A673 (cell line): Measurements from ENCODE around the gene NDUFS7. TPM values are rescaled to one million over a fixed set of nuclear protein-coding genes. Genes with fewer than 3 reads are reported as not detected.
"Not testable (repeated sequence)": the region's sequence is repeated elsewhere in the genome, so short reads cannot be mapped to it uniquely, and the experiment has no call there.

Experiments used
- BruUV-seq: library from RNA; stranded (reverse); fragments of 400-500 nt; replicated peaks from 2 replicates; lab custom pipeline; 2021; lab: Mats Ljungman, UMichigan
- CTCF ChIA-PET: fragments of 300-600 bp; sonication (Branson Sonifier 250); formaldehyde crosslinking; loops from one replicate; lab custom pipeline; 2022; ENCODE audit warnings: antibody characterized with exemption; lab: Charles Lee
- POLR2A ChIA-PET: fragments of 300-600 bp; sonication (Branson Sonifier 250); formaldehyde crosslinking; loops from one replicate; lab custom pipeline; 2022; ENCODE audit warnings: antibody characterized with exemption; ENCODE audit not compliant: low non-redundant PET; lab: Charles Lee
- DNase-seq: peaks from one replicate; pipeline ENCODE4 v3.0.0-alpha.2; 2015; ENCODE audit warnings: low spot score
- H3K27ac ChIP-seq: fragments of 200-600 bp; sonication (generic); 2 replicates; pipeline ENCODE4 v1.5.1; 2016; ENCODE audit warnings: mixed run types, low read depth, mild to moderate bottlenecking, mixed read lengths, antibody characterized with exemption, low read length; ENCODE audit not compliant: poor library complexity, severe bottlenecking
- H3K27me3 ChIP-seq: fragments of 200-600 bp; sonication (generic); replicated peaks from 2 replicates; pipeline ENCODE4 v1.6.1; 2017; ENCODE audit warnings: mixed run types, low read depth, mild to moderate bottlenecking, mixed read lengths, antibody characterized with exemption, low read length; ENCODE audit not compliant: insufficient read depth, poor library complexity
- H3K36me3 ChIP-seq: fragments of 200-600 bp; sonication (generic); 2 replicates; pipeline ENCODE4 v1.6.1; 2016; ENCODE audit warnings: mixed run types, mild to moderate bottlenecking, mixed read lengths, antibody characterized with exemption, low read length; ENCODE audit not compliant: insufficient read depth, poor library complexity, severe bottlenecking
- H3K4me1 ChIP-seq: fragments of 200-600 bp; sonication (generic); 2 replicates; pipeline ENCODE4 v1.6.1; 2017; ENCODE audit warnings: mixed run types, mild to moderate bottlenecking, mixed read lengths, antibody characterized with exemption, low read length; ENCODE audit not compliant: insufficient read depth, poor library complexity, severe bottlenecking
- H3K4me3 ChIP-seq: fragments of 200-600 bp; sonication (generic); 2 replicates; pipeline ENCODE4 v1.5.1; 2016; ENCODE audit warnings: low read depth, mixed run types, mild to moderate bottlenecking, mixed read lengths, low read length; ENCODE audit not compliant: poor library complexity, severe bottlenecking
- H3K9me3 ChIP-seq: fragments of 200-600 bp; sonication (generic); 2 replicates; pipeline ENCODE4 v1.6.1; 2016; ENCODE audit warnings: mixed run types, low read depth, mild to moderate bottlenecking, mixed read lengths, antibody characterized with exemption, low read length; ENCODE audit not compliant: poor library complexity, severe bottlenecking
- EZH2 ChIP-seq: fragments of 200-600 bp; sonication (generic); IDR thresholded peaks from 2 replicates; pipeline ENCODE4 v1.6.1; 2017; ENCODE audit warnings: borderline replicate concordance, low read depth, mild to moderate bottlenecking, mixed read lengths, antibody characterized with exemption, low read length; ENCODE audit not compliant: poor library complexity, severe bottlenecking
- intact Hi-C: fragments of 100-400 bp; cut with micrococcal nuclease; formaldehyde crosslinking; loops from one replicate; pipeline ENCODE4 v1.10.0; 2022; ENCODE audit not compliant: unreplicated experiment
- total RNA-seq: library from RNA; stranded (reverse); gene quantifications from 2 replicates; pipeline ENCODE4 v1.2.3, GENCODE V29; 2021
- TF ChIP-seq, protein P1 (sequence below): fragments of 300-800, 200-600 bp; sonication (generic); conservative IDR thresholded peaks from 2 replicates; pipeline ENCODE4 v1.5.1; 2017; ENCODE audit warnings: low read depth, mild to moderate bottlenecking, antibody characterized with exemption, low read length, moderate library complexity, mixed read lengths

The NDUFS7 gene
- total RNA-seq, 1 experiment from 2014 or later, result 101 TPM

DNA sequence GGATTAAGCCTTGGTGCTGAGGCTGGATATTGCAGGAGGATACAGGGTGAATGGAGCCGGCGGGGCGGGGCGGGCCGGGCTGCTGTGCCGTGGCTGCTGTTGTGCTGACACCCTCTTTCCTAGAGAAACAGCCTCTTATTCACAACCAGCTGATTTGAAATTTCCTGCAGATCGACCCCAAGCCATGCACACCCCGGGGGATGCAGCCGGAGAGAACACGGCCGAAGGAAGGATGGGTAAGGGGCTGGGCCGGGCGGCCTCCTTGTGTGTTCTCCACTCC lies 34.7 kb downstream of the NDUFS7 start:
- intact Hi-C loops, result no loop called here
- H3K4me3 ChIP-seq, result no peak overlapping the region
- no peak for TF ChIP-seq EZH2
- TF ChIP-seq, protein P1, sequence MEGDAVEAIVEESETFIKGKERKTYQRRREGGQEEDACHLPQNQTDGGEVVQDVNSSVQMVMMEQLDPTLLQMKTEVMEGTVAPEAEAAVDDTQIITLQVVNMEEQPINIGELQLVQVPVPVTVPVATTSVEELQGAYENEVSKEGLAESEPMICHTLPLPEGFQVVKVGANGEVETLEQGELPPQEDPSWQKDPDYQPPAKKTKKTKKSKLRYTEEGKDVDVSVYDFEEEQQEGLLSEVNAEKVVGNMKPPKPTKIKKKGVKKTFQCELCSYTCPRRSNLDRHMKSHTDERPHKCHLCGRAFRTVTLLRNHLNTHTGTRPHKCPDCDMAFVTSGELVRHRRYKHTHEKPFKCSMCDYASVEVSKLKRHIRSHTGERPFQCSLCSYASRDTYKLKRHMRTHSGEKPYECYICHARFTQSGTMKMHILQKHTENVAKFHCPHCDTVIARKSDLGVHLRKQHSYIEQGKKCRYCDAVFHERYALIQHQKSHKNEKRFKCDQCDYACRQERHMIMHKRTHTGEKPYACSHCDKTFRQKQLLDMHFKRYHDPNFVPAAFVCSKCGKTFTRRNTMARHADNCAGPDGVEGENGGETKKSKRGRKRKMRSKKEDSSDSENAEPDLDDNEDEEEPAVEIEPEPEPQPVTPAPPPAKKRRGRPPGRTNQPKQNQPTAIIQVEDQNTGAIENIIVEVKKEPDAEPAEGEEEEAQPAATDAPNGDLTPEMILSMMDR, result no peak
- CTCF ChIA-PET, result no interaction called here
- no peaks in the 10 kb centered on the region for H3K27me3 ChIP-seq
- DNase-seq, result no peak
- no TSS peak for BruUV-seq
- peaks cover 24% of the 10 kb centered on the region for H3K4me1 ChIP-seq
- H3K36me3 ChIP-seq, result peaks cover 63% of the 10 kb centered on the region
- no peak overlapping the region for H3K27ac ChIP-seq
- H3K9me3 ChIP-seq, result no peaks in the 10 kb centered on the region
- POLR2A ChIA-PET, result interaction anchor here (0.5 kb wide), 1 partner anchor 19 kb away, joined by 4 read pairs; no protein-coding TSS in a partner anchor

DNA sequence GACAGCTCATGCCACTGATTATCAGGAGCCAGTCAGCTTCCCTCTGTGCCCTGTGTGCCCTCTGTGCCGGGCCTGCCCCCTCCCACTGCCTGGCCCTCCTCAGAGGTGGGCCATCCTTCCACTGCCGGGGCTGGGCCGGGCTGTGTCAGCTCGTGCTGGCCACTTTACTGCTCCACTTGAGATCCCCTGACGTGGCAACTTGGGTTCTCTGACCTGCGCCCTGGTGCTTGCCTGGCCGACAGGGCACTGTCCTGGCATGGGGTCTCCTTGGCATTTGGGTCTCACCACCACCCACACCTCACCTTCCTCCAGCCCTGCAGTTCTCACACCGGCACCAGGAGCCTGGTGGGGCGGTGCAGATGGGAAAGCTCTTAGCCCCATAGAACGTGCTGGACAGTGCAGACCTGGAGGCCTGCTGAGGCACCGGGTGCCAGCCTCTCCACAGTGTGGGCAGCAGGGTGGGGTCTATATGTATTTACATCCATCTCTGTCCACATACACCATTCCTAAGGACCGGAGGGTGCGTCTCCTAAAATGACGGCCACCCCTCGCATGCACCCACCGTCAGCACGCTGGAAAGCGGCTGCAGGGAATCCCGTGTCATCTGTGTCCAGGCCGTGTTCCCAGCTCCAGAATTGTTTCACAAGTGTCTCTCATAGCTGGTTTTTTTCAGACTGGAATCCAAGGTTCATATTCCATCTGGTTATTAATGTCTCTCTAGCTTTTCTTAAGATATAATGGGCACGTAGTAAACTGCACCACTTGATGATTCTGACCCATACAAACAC lies 35.4 kb downstream of the NDUFS7 start:
- no TSS peak for BruUV-seq
- Histone ChIP-seq H3K36me3 (peaks cover 69% of the 10 kb centered on the region), H3K4me3 (no peak overlapping the region), H3K27me3 (no peaks in the 10 kb centered on the region), H3K9me3 (no peaks in the 10 kb centered on the region), H3K27ac (no peak overlapping the region), H3K4me1 (peaks cover 24% of the 10 kb centered on the region)
- CTCF ChIA-PET, result no interaction called here
- DNase-seq, result no peak
- POLR2A ChIA-PET, result no interaction called here
- intact Hi-C loops, result no loop called here
- TF ChIP-seq, protein P1, result no peak
- TF ChIP-seq EZH2, result no peak

DNA sequence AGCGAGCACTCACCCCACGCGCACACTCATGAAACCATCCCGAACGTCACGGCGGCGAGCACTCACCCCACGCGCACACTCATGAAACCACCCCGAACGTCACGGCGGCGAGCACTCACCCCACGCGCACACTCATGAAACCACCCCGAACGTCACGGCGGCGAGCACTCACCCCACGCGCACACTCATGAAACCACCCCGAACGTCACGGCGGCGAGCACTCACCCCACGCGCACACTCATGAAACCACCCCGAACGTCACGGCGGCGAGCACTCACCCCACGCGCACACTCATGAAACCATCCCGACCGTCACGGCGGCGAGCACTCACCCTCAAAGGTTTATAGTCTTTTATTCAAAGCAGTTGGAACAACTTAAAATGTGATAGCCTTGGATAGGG lies 36.4 kb downstream of the NDUFS7 start:
- peaks cover 77% of the 10 kb centered on the region for H3K36me3 ChIP-seq
- H3K9me3 ChIP-seq, DNase-seq, H3K27me3 ChIP-seq, H3K4me3 ChIP-seq, CTCF ChIA-PET, BruUV-seq, H3K27ac ChIP-seq, intact Hi-C loops: not testable (repeated sequence)
- H3K4me1 ChIP-seq, result peaks cover 20% of the 10 kb centered on the region
- POLR2A ChIA-PET, result interaction anchor here (0.6 kb wide), 1 partner anchor 221 kb away, joined by 5 read pairs; no protein-coding TSS in a partner anchor
